ENCODE results near the gene RECQL5. TPM values are rescaled to one million over a fixed set of nuclear protein-coding genes. Genes with fewer than 3 reads are reported as not detected.

Gene RECQL5
- total and polyA plus RNA-seq, 2 donors (not counting 1 experiment from before 2014, with no cell fraction given): 58.5 to 70.5 TPM

DNA sequence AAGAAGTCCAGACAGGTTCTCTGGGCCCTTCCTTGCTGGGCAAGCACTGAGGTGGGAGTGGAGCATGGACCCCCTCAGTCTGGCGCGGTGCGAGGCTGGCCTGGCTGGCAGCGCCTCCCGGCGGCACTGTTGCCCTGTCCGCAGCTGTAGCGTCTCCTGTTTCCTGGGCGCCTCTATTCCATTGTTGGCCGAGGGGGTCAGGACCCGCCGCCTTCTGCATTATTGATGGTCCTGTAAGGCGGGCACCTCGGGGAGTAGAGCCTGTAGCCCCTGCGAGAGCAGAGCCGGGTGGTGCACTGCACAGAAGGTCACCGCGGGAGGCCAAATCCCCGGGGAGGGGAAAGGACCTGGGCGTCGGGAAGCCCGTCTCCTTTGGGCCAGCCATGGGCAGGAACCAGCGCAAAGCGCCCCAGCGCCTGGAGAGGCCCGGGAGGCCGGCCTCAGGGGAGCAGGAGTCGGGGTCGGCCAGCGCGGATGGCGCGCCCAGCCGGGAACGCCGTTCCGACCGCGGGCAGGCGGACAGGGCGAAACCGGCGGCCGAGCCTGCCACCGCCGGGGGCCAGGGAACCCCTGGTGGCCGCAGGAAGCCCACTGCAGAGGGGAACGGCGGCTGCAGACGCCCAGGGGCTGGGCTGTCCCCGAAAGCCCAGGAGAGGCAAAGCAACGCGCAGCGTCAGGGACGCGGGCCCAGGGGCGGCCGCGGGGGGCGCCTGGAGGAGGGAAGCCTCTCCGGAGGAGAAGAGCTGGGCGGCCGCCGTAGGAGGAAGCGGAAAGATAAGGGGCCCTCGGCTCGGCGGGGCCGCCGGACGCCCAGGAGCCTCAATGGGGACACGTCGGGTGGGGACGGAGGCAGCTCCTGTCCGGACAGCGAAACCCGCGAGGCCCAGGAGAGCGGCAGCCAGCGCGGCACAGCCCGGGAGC, 79.0 kb downstream of the RECQL5 start, which contains the start of gene MYO15B:
Gene MYO15B, plus strand, starts transcription at position 126 of the 921 bp plus-strand sequence. Its CDS starts 258 bp downstream, at position 384.
- Histone ChIP-seq H3K36me3 (replicated peaks in 1 of 2; ENCODE audit: control extremely low read depth in 1 of 2, control insufficient read depth in 1 of 2, extremely low read depth in 1 of 2, insufficient read depth in 2 of 2, low read length in 1 of 2) (peaks cover 0 to 14% of the 10 kb centered on the region in 2 experiments), H2AFZ (ENCODE audit: insufficient read depth, low read depth, low read length, poor library complexity, severe bottlenecking) (peak within 1 kb of the TSS; percentile 81), H3K27me3 (replicated peaks in 1 of 4; ENCODE audit: control extremely low read depth in 1 of 4, control insufficient read depth in 3 of 4, insufficient read depth in 4 of 4, low read length in 3 of 4) (no peaks in the 10 kb centered on the region), H3K79me2 (ENCODE audit: control insufficient read depth, insufficient read depth, low read length) (no peaks in the 10 kb centered on the region), H3K9ac (ENCODE audit: low read length) (peak within 1 kb of the TSS; percentile 82), H3K4me1 (ENCODE audit: control insufficient read depth in 2 of 2, insufficient read depth in 2 of 2, low read length in 2 of 2) (peaks cover 4 to 20% of the 10 kb centered on the region in 2 donors), H3K9me3 (ENCODE audit: control extremely low read depth in 1 of 3, control insufficient read depth in 2 of 3, insufficient read depth in 1 of 3, low read length in 2 of 3) (no peaks in the 10 kb centered on the region), H4K20me1 (ENCODE audit: control insufficient read depth, insufficient read depth, low read length, poor library complexity, severe bottlenecking) (peaks cover 16% of the 10 kb centered on the region), H3K4me2 (replicated peaks; ENCODE audit: low read depth, low read length, poor library complexity, severe bottlenecking) (peak within 1 kb of the TSS; percentile 99), H3K27ac (ENCODE audit: low read length in 2 of 2) (peak within 1 kb of the TSS; percentile 80 to 89), H3K4me3 (ENCODE audit: control extremely low read depth in 1 of 5, extremely low read depth in 1 of 5, insufficient read depth in 1 of 5, low read depth in 2 of 5, low read length in 4 of 5) (peak within 1 kb of the TSS; percentile 69 to 95 (median 82))
- CTCF ChIA-PET: interaction anchor here (0.6 to 2.0 kb wide), 17 partner anchors 12 to 480 kb away, joined by 3 to 12 read pairs (median 3); partner anchors contain the start of genes GRB2, LLGL2, SLC25A19 and TMEM94
- intact Hi-C loops (cut with micrococcal nuclease): loop anchor here (1.0 to 2.0 kb wide), 2 partner anchors 84 to 299 kb away; partner anchors contain the start of gene SLC25A19
- H3K4me1 Mint-ChIP-seq: peaks cover 19% of the 10 kb centered on the region
- POLR2A ChIA-PET: interaction anchor here (0.5 to 1.1 kb wide), 7 partner anchors 36 to 192 kb away, joined by 3 to 6 read pairs (median 3); partner anchors contain the start of genes LLGL2 and TSEN54
- no peaks in the 10 kb centered on the region for H3K27me3 Mint-ChIP-seq
- H3K9me3 Mint-ChIP-seq (ENCODE audit: insufficient read depth): no peaks in the 10 kb centered on the region
- peak within 1 kb of the TSS; percentile 80 for H3K4me3 Mint-ChIP-seq
- ATAC-seq (ENCODE audit: low read depth) (peak; percentile 46), DNase-seq (peak; percentile 86)
- TF ChIP-seq, protein P1, sequence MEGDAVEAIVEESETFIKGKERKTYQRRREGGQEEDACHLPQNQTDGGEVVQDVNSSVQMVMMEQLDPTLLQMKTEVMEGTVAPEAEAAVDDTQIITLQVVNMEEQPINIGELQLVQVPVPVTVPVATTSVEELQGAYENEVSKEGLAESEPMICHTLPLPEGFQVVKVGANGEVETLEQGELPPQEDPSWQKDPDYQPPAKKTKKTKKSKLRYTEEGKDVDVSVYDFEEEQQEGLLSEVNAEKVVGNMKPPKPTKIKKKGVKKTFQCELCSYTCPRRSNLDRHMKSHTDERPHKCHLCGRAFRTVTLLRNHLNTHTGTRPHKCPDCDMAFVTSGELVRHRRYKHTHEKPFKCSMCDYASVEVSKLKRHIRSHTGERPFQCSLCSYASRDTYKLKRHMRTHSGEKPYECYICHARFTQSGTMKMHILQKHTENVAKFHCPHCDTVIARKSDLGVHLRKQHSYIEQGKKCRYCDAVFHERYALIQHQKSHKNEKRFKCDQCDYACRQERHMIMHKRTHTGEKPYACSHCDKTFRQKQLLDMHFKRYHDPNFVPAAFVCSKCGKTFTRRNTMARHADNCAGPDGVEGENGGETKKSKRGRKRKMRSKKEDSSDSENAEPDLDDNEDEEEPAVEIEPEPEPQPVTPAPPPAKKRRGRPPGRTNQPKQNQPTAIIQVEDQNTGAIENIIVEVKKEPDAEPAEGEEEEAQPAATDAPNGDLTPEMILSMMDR (IDR thresholded peaks at IDR 0.05): no peak
- no peak for TF ChIP-seq EZH2 (IDR thresholded peaks at IDR 0.05; ENCODE audit: borderline replicate concordance, insufficient read depth, low read depth, low read length, poor library complexity, severe bottlenecking)
- WGBS (ENCODE audit: insufficient coverage): 1% methylated on average over 82 of the region's 82 CpGs
- H3K27ac Mint-ChIP-seq: peak within 1 kb of the TSS; percentile 87
